ENCODE measurements around the gene WWOX. TPM values are rescaled to one million over a fixed set of nuclear protein-coding genes. Genes with fewer than 3 reads are reported as not detected.

The WWOX gene
- total and polyA plus RNA-seq, 2 of the 4 experiments (the other 2 are of a cell fraction), result 2.7 to 5.4 TPM

DNA sequence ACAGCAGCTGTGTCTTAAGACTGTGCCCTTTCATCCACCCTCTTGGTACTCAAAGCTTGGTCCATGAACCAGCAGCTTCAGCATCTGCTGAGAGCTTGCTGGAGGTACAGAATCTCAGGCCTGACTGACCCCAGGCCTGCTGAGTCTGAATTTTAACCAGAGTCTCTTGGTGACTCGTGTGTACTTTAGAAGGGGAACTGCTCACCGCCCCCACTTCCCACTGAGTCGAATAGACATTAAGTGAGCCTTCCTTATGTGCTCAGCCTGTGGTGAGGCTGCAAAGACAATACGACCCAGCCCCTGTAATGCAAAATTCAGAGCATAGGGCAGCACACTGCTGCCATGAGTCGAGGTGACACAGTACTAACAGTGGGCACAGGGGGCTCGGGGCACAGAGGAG, 662.8 kb downstream of the WWOX start:
- Histone ChIP-seq H2BK5ac (ENCODE audit: low read depth, low read length, poor library complexity, severe bottlenecking) (no peak overlapping the region), H3K56ac (ENCODE audit: extremely low read depth, insufficient read depth, low read length) (no peak overlapping the region), H3K27ac (ENCODE audit: insufficient read depth, low read length) (no peak overlapping the region), H3K4ac (ENCODE audit: low read depth, low read length) (no peak overlapping the region), H2BK15ac (ENCODE audit: low read depth, low read length) (no peak overlapping the region), H3K4me1 (ENCODE audit: control insufficient read depth, insufficient read depth, low read length) (no peaks in the 10 kb centered on the region), H4K8ac (ENCODE audit: low read depth in 2 of 2, low read length in 2 of 2) (no peak overlapping the region), H3K14ac (replicated peaks; ENCODE audit: low read depth, low read length) (no peak overlapping the region), H2BK120ac (ENCODE audit: low read depth, low read length) (no peak overlapping the region), H3K36me3 (ENCODE audit: control insufficient read depth, insufficient read depth, low read length) (no peaks in the 10 kb centered on the region), H3K9me3 (ENCODE audit: control insufficient read depth, insufficient read depth, low read length) (peaks cover 21% of the 10 kb centered on the region), H4K91ac (ENCODE audit: insufficient read depth, low read depth, low read length) (no peak overlapping the region), H3K9ac (ENCODE audit: low read depth, low read length) (no peak overlapping the region), H3K4me2 (ENCODE audit: low read depth, low read length) (no peak overlapping the region), H3K9me1 (ENCODE audit: insufficient read depth, low read length) (no peaks in the 10 kb centered on the region), H2BK20ac (ENCODE audit: low read depth, low read length) (no peak overlapping the region), H4K20me1 (ENCODE audit: insufficient read depth, low read length) (no peaks in the 10 kb centered on the region), H4K5ac (ENCODE audit: low read depth, low read length) (no peak overlapping the region), H2AK5ac (ENCODE audit: low read depth, low read length) (no peak overlapping the region), H3K27me3 (ENCODE audit: control insufficient read depth, insufficient read depth, low read length) (no peaks in the 10 kb centered on the region), H2AFZ (replicated peaks; ENCODE audit: low read length, poor library complexity) (no peak overlapping the region), H3K4me3 (ENCODE audit: insufficient read depth, low read depth, low read length) (no peak overlapping the region), H3K23ac (ENCODE audit: low read depth, low read length) (no peak overlapping the region), H2AK9ac (replicated peaks; ENCODE audit: low read depth, low read length, poor library complexity) (no peak overlapping the region), H3K18ac (ENCODE audit: low read depth, low read length) (no peak overlapping the region), H3K79me1 (ENCODE audit: low read depth in 1 of 2, low read length in 2 of 2) (no peaks in the 10 kb centered on the region)
- no TSS peak for BruUV-seq (replicated peaks)
- dilution Hi-C loops (cut with HindIII; ENCODE audit: low sequenced_read_pairs, unreplicated experiment), result no loop called here
- ChIA-PET CTCF (no interaction called here), POLR2A (ENCODE audit: unreplicated experiment) (no interaction called here)
- DNase-seq (no peak), ATAC-seq (ENCODE audit: low read depth) (no peak)
- in situ Hi-C loops (cut with MboI; ENCODE audit: low sequenced_read_pairs), result no loop called here
- WGBS, 2 experiments (ENCODE audit: extremely low coverage in 2 of 2, insufficient read length in 1 of 2), result 50% methylated on average over 2 of the region's 6 CpGs; no CpG with 5 or more reads in 1 of the 2 experiments
- TF ChIP-seq FOS (IDR thresholded peaks at IDR 0.05; ENCODE audit: low read depth, low read length) (no peak), MAFK (IDR thresholded peaks at IDR 0.05; ENCODE audit: low read depth, low read length) (no peak), BHLHE40 (IDR thresholded peaks at IDR 0.05; ENCODE audit: low read depth, low read length) (no peak), POLR2A (IDR thresholded peaks at IDR 0.05; ENCODE audit: low read depth, low read length) (no peak), RAD21 (IDR thresholded peaks at IDR 0.05; ENCODE audit: low read length) (no peak), CEBPB (IDR thresholded peaks at IDR 0.05; ENCODE audit: low read depth, low read length) (no peak), NFE2L2 (IDR thresholded peaks at IDR 0.05; ENCODE audit: low read depth, low read length) (no peak), RCOR1 (IDR thresholded peaks at IDR 0.05; ENCODE audit: insufficient replicate concordance, low read length) (no peak), MAZ (IDR thresholded peaks at IDR 0.05; ENCODE audit: borderline replicate concordance, low read depth, low read length) (no peak), ELK1 (IDR thresholded peaks at IDR 0.05; ENCODE audit: borderline replicate concordance, low read depth, low read length) (no peak), RFX5 (IDR thresholded peaks at IDR 0.05; ENCODE audit: low read depth, low read length) (no peak), CHD1 (IDR thresholded peaks at IDR 0.05; ENCODE audit: low read depth, low read length) (no peak)
- intact Hi-C loops (cut with micrococcal nuclease), result no loop called here
